HepG2 (cell line): ENCODE data around the gene FAM131A.

Experiments
- CTCF ChIP-seq: sonication (generic); formaldehyde crosslinking; IDR thresholded peaks from 2 replicates; pipeline ENCODE4 v1.5.0; 2020; ENCODE audit warnings: mild to moderate bottlenecking, missing genetic modification reagents, moderate library complexity
- FOXJ3 ChIP-seq: sonication (generic); formaldehyde crosslinking; IDR thresholded peaks from 2 replicates; pipeline ENCODE4 v1.4.0; 2020; ENCODE audit warnings: missing genetic modification reagents, mild to moderate bottlenecking, borderline replicate concordance
- HIVEP1 ChIP-seq: sonication (generic); formaldehyde crosslinking; IDR thresholded peaks from 2 replicates; pipeline ENCODE4 v1.4.0; 2020; ENCODE audit warnings: mild to moderate bottlenecking, missing genetic modification reagents
- HNF4G ChIP-seq, 2 experiments: sonication (generic) in 1 of 2; formaldehyde crosslinking in 1 of 2; IDR thresholded peaks; 2 replicates each; pipeline versions ENCODE4 v1.4.0 to v1.6.1; 2011 to 2020; ENCODE audit warnings: borderline replicate concordance in 2 of 2, low read depth in 2 of 2, mild to moderate bottlenecking in 2 of 2, low read length in 1 of 2, missing genetic modification reagents in 1 of 2, moderate library complexity in 1 of 2
- MLX ChIP-seq: IDR thresholded peaks from 2 replicates; pipeline ENCODE4 v1.6.1; 2016
- NFRKB ChIP-seq: fragments of 450-650 bp; IDR thresholded peaks from 2 replicates; pipeline ENCODE4 v1.6.1; 2017
- RBM22 ChIP-seq: fragments of 200-400 bp; formaldehyde crosslinking; optimal IDR thresholded peaks from 2 replicates; pipeline ENCODE3; 2017; ENCODE audit warnings: mild to moderate bottlenecking, low read length, moderate library complexity
- SALL1 ChIP-seq: sonication (generic); formaldehyde crosslinking; IDR thresholded peaks from 2 replicates; pipeline ENCODE4 v1.8.0; 2022; ENCODE audit warnings: mild to moderate bottlenecking, missing genetic modification reagents
- SIN3A ChIP-seq: IDR thresholded peaks from 2 replicates; pipeline ENCODE4 v1.6.1; 2011; ENCODE audit warnings: low read depth, mild to moderate bottlenecking, control low read depth, low read length, borderline replicate concordance
- SP1 ChIP-seq, 2 experiments: fragments of 450-650 bp in 1 of 2; sonication (generic) in 1 of 2; formaldehyde crosslinking in 1 of 2; IDR thresholded peaks; 2 replicates each; pipeline versions ENCODE4 v1.4.0 to v1.6.1; 2016 to 2020; ENCODE audit warnings: missing genetic modification reagents in 1 of 2
- ZFP37 ChIP-seq: sonication (generic); formaldehyde crosslinking; IDR thresholded peaks from 2 replicates; pipeline ENCODE4 v1.4.0; 2020; ENCODE audit warnings: missing genetic modification reagents, borderline replicate concordance

DNA sequence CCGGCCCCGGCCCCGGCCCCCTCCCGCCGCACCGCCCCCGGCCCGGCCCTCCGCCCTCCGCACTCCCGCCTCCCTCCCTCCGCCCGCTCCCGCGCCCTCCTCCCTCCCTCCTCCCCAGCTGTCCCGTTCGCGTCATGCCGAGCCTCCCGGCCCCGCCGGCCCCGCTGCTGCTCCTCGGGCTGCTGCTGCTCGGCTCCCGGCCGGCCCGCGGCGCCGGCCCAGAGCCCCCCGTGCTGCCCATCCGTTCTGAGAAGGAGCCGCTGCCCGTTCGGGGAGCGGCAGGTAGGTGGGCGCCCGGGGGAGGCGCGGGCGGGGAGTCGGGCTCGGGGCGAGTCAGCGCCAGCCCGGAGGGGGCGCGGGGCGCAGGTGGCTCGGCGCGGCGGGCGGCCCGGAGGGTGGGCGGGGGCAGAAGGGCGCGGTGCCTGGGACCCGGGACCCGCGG is 42.8 kb downstream of the FAM131A start:
- no peak for TF ChIP-seq HNF4G (IDR thresholded peaks at IDR 0.05; ENCODE audit: borderline replicate concordance, low read depth, low read length)
- no peak for TF ChIP-seq HNF4G (CRISPR knock-in tag; IDR thresholded peaks at IDR 0.05; ENCODE audit: borderline replicate concordance, low read depth)
- TF ChIP-seq SP1 (IDR thresholded peaks at IDR 0.05) = no peak
- no peak for TF ChIP-seq SP1 (CRISPR knock-in tag; IDR thresholded peaks at IDR 0.05)
- no peak for TF ChIP-seq SALL1 (CRISPR knock-in tag)
- TF ChIP-seq MLX (CRISPR knock-in tag) = no peak
- no peak for TF ChIP-seq CTCF (CRISPR knock-in tag)
- no peak for TF ChIP-seq NFRKB
- no peak for TF ChIP-seq RBM22
- no peak for TF ChIP-seq SIN3A
- TF ChIP-seq FOXJ3 (CRISPR knock-in tag) = no peak
- no peak for TF ChIP-seq HIVEP1 (CRISPR knock-in tag)
- no peak for TF ChIP-seq ZFP37 (CRISPR knock-in tag)
